GM12878 (cell line): ENCODE results near the gene CHD6. TPM values are rescaled to one million over a fixed set of nuclear protein-coding genes. Genes with fewer than 3 reads are reported as not detected.

Source experiments
- ATAC-seq: fragments of 200-7000 bp; cut with Tn5 transposase; 3 replicates; pipeline ENCODE4 v1.9.1; 2020; ENCODE audit warnings: mild to moderate bottlenecking, moderate library complexity
- BruUV-seq: library from RNA; stranded (reverse); fragments of 400-500 nt; replicated peaks from 2 replicates; lab custom pipeline; 2021; lab: Mats Ljungman, UMichigan
- CTCF ChIA-PET: fragments of 300-600 bp; sonication (Branson Sonifier 250); formaldehyde crosslinking; extraction: SDS; loops from one replicate; lab custom pipeline; 2021; ENCODE audit warnings: inconsistent platforms; lab: Yijun Ruan, JAX
- POLR2A ChIA-PET: fragments of 350-600 bp; formaldehyde crosslinking; extraction: SDS; loops from one replicate; lab custom pipeline; 2021; ENCODE audit warnings: inconsistent platforms; lab: Charles Lee
- RAD21 ChIA-PET: fragments of 300-600 bp; sonication (Branson Sonifier 250); formaldehyde crosslinking; loops from one replicate; lab custom pipeline; 2023; ENCODE audit warnings: antibody characterized with exemption; ENCODE audit not compliant: unreplicated experiment; lab: Charles Lee
- SMC1A ChIA-PET: fragments of 300-600 bp; sonication (Branson Sonifier 250); formaldehyde crosslinking; loops from one replicate; lab custom pipeline; 2023; ENCODE audit not compliant: unreplicated experiment, uncharacterized antibody; lab: Charles Lee
- DNase-seq: peaks from one replicate; pipeline ENCODE4 v3.0.0-alpha.2; 2011; ENCODE audit warnings: low read depth, low spot score
- FAIRE-seq: peaks from 3 replicates; lab custom pipeline; 2011; peaks lifted over from hg19 to GRCh38; lab: Jason Lieb, UNC
- H2AFZ ChIP-seq: 2 replicates; pipeline ENCODE4 v1.6.0; 2011; ENCODE audit warnings: low read depth, low read length, control low read depth; ENCODE audit not compliant: control insufficient read depth
- H3K27ac ChIP-seq: 2 replicates; pipeline ENCODE4 v1.5.1; 2011; ENCODE audit warnings: control low read depth; ENCODE audit not compliant: control insufficient read depth, insufficient read depth
- H3K27me3 ChIP-seq, 2 experiments: replicated peaks in 1 of 2; 2 replicates each; pipeline versions ENCODE4 v1.6.0 to v1.6.1; 2011; ENCODE audit warnings: low read length in 1 of 2; ENCODE audit not compliant: control insufficient read depth in 2 of 2, insufficient read depth in 2 of 2
- H3K36me3 ChIP-seq, 2 experiments: 2 replicates each; pipeline ENCODE4 v1.5.1; 2011; ENCODE audit warnings: low read length in 1 of 2; ENCODE audit not compliant: control insufficient read depth in 2 of 2, insufficient read depth in 2 of 2
- H3K4me1 ChIP-seq: 2 replicates; pipeline ENCODE4 v1.6.1; 2011; ENCODE audit warnings: mild to moderate bottlenecking, low read length, moderate library complexity, mixed read lengths; ENCODE audit not compliant: control insufficient read depth, insufficient read depth
- H3K4me2 ChIP-seq: 2 replicates; pipeline ENCODE4 v1.6.0; 2011; ENCODE audit warnings: control low read depth; ENCODE audit not compliant: control insufficient read depth, insufficient read depth
- H3K4me3 ChIP-seq: fragments of 200-600 bp; sonication (generic); 2 replicates; pipeline ENCODE4 v1.5.1; 2016
- H3K79me2 ChIP-seq: 2 replicates; pipeline ENCODE4 v1.6.0; 2011; ENCODE audit warnings: low read length; ENCODE audit not compliant: control insufficient read depth, insufficient read depth
- H3K9ac ChIP-seq: 2 replicates; pipeline ENCODE4 v1.8.0; 2011; ENCODE audit warnings: low read length, control low read depth, mixed read lengths; ENCODE audit not compliant: control insufficient read depth, insufficient read depth
- H3K9me3 ChIP-seq: replicated peaks from 3 replicates; pipeline ENCODE4 v1.5.1; 2011; ENCODE audit warnings: mild to moderate bottlenecking, low read length; ENCODE audit not compliant: control insufficient read depth, insufficient read depth
- H4K20me1 ChIP-seq: 2 replicates; pipeline ENCODE4 v1.6.0; 2011; ENCODE audit not compliant: control insufficient read depth, insufficient read depth
- MLLT1 ChIP-seq: fragments of 450-650 bp; IDR thresholded peaks from 2 replicates; pipeline ENCODE4 v1.6.1; 2016; ENCODE audit warnings: mild to moderate bottlenecking
- MYC ChIP-seq: IDR thresholded peaks from 2 replicates; pipeline ENCODE4 v1.6.1; 2011; ENCODE audit warnings: mild to moderate bottlenecking, low read length, moderate library complexity, inconsistent platforms; ENCODE audit not compliant: insufficient read depth, insufficient replicate concordance, insufficient read length, severe bottlenecking
- SPI1 ChIP-seq: IDR thresholded peaks from 2 replicates; pipeline ENCODE4 v1.6.1; 2011; ENCODE audit warnings: low read depth, mild to moderate bottlenecking, low read length, moderate library complexity, borderline replicate concordance; ENCODE audit not compliant: insufficient read depth
- ZNF622 ChIP-seq: fragments of 450-650 bp; IDR thresholded peaks from 2 replicates; pipeline ENCODE4 v1.6.1; 2017; ENCODE audit warnings: mild to moderate bottlenecking, inconsistent platforms
- WGBS: methylation state at CpG from one replicate; pipeline ENCODE4 v1.1.6; 2016; ENCODE audit warnings: low lambda C conversion rate; ENCODE audit not compliant: insufficient replicate concordance, insufficient coverage; ENCODE audit errors: missing lambda C conversion rate; 5-methylcytosine and 5-hydroxymethylcytosine counted together
- in situ Hi-C: fragments of 300-500 bp; cut with MboI; formaldehyde crosslinking; loops from 9 replicates; pipeline ENCODE4 v1.14.3; 2018; ENCODE audit warnings: mixed read lengths
- intact Hi-C: fragments of 100-400 bp; cut with micrococcal nuclease; formaldehyde crosslinking; loops from one replicate; pipeline ENCODE4 v1.14.2; 2022; ENCODE audit not compliant: unreplicated experiment
- polyA plus RNA-seq, 11 experiments: library from polyadenylated mRNA; depleted of rRNA in 4 of 11; unstranded in 6 of 11; stranded (reverse) in 5 of 11; fragments of >200 nt; fragmentation: Nextera tagmentation in 4 of 11; fragmentation: Illumina TruSeq in 1 of 11; extraction: Ambion mirVana in 4 of 11; extraction: Trizol in 1 of 11; gene quantifications; 1 replicate in 1 of 11; 2 replicates in 10 of 11; pipeline versions ENCODE4 v1.2.1 to v1.2.3, GENCODE V29; 2011 to 2016; ENCODE audit warnings: inconsistent platforms in 2 of 11, missing spikeins in 2 of 11, low read depth in 1 of 11
- total RNA-seq, 4 experiments: library from RNA; depleted of rRNA in 3 of 4; stranded (reverse); fragments of >200 nt in 3 of 4; fragmentation: Illumina TruSeq in 1 of 4; extraction: Trizol in 1 of 4; gene quantifications; 2 replicates each; pipeline versions ENCODE4 v1.2.1 to v1.2.3, GENCODE V29; 2013 to 2021
- TF ChIP-seq, protein P1 (sequence below): fragments of 450-650 bp; IDR thresholded peaks from 2 replicates; pipeline ENCODE4 v1.6.1; 2017; ENCODE audit warnings: borderline replicate concordance

Gene CHD6
- total and polyA plus RNA-seq, 10 of the 15 experiments (the other 5 are each of a cell fraction or from before 2014, with no cell fraction given), result 4.3 to 25.5 (median 17.1) TPM

- no TSS peak for BruUV-seq
- ChIA-PET SMC1A (interaction anchor here (0.8 kb wide), 1 partner anchor 184 kb away, joined by 3 read pairs; no protein-coding TSS in a partner anchor), CTCF (no interaction called here), RAD21 (no interaction called here), POLR2A (no interaction called here)
- Histone ChIP-seq H3K9me3 (peaks cover 3% of the 10 kb centered on the region; the same call in 1 of the 3 replicates), H4K20me1 (no peaks in the 10 kb centered on the region), H2AFZ (no peak overlapping the region), H3K27ac (no peak overlapping the region), H3K36me3 (peaks cover 4 to 22% of the 10 kb centered on the region in 2 experiments; a peak in 3 of 4 replicates), H3K27me3 (no peaks in the 10 kb centered on the region), H3K4me3 (no peak overlapping the region), H3K4me2 (no peak overlapping the region), H3K9ac (no peak overlapping the region), H3K4me1 (peaks cover 8% of the 10 kb centered on the region), H3K79me2 (no peaks in the 10 kb centered on the region)
- DNase-seq (no peak), FAIRE-seq (no peak), ATAC-seq (no peak)
- WGBS, result 98% methylated on average over 17 of the region's 17 CpGs
- intact Hi-C loops (no loop called here), in situ Hi-C loops (no loop called here)
- TF ChIP-seq MYC (no peak), SPI1 (no peak), MLLT1 (no peak), ZNF622 (no peak)
- TF ChIP-seq, protein P1, sequence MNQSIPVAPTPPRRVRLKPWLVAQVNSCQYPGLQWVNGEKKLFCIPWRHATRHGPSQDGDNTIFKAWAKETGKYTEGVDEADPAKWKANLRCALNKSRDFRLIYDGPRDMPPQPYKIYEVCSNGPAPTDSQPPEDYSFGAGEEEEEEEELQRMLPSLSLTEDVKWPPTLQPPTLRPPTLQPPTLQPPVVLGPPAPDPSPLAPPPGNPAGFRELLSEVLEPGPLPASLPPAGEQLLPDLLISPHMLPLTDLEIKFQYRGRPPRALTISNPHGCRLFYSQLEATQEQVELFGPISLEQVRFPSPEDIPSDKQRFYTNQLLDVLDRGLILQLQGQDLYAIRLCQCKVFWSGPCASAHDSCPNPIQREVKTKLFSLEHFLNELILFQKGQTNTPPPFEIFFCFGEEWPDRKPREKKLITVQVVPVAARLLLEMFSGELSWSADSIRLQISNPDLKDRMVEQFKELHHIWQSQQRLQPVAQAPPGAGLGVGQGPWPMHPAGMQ, result no peak
Measured at GRCh38 chr20:41457173-41457857, 160.9 kb downstream of the CHD6 start.
